ENCODE measurements around the gene SRP68.

SRP68 gene

GRCh38 chr17:76090517-76091129 is 18.3 kb upstream of the SRP68 start:
- FAIRE-seq (no peak), DNase-seq (ENCODE audit: insufficient read length, low spot score) (no peak)

- no peak for DNase-seq (ENCODE audit: insufficient read length, low spot score)
Observed at GRCh38 chr17:76089680-76090516, 17.6 kb upstream of the SRP68 start.

GRCh38 chr17:76088868-76089576 is 16.7 kb upstream of the SRP68 start:
- FAIRE-seq (no peak), DNase-seq (ENCODE audit: insufficient read length, low spot score) (no peak)

More at GRCh38 chr17:76089680-76090516, 17.6 kb upstream of the SRP68 start:
- no peak for FAIRE-seq

GRCh38 chr17:76088041-76088867 is 15.9 kb upstream of the SRP68 start:
- FAIRE-seq, result no peak
- no peak for DNase-seq (ENCODE audit: insufficient read length, low spot score)

- FAIRE-seq, result no peak
- no peak for DNase-seq (ENCODE audit: insufficient read length, low spot score)
Observed at GRCh38 chr17:76087531-76087930, 15.2 kb upstream of the SRP68 start.

- DNase-seq (ENCODE audit: insufficient read length, low spot score), result no peak
- FAIRE-seq, result no peak
Observed at GRCh38 chr17:76086384-76086783, 14.1 kb upstream of the SRP68 start.

- no peak for FAIRE-seq
Observed at GRCh38 chr17:76085731-76086366, 13.5 kb upstream of the SRP68 start.

GRCh38 chr17:76085066-76085730 is 12.9 kb upstream of the SRP68 start:
- FAIRE-seq (no peak), DNase-seq (ENCODE audit: insufficient read length, low spot score) (no peak)

More at GRCh38 chr17:76085731-76086366, 13.5 kb upstream of the SRP68 start:
- no peak for DNase-seq (ENCODE audit: insufficient read length, low spot score)

- FAIRE-seq (no peak), DNase-seq (ENCODE audit: insufficient read length, low spot score) (no peak)
Observed at GRCh38 chr17:76083536-76084182, 11.3 kb upstream of the SRP68 start.

GRCh38 chr17:76082326-76083251 is 10.3 kb upstream of the SRP68 start:
- DNase-seq (ENCODE audit: insufficient read length, low spot score) (no peak), FAIRE-seq (no peak)

GRCh38 chr17:76081295-76082210 is 9.2 kb upstream of the SRP68 start:
- DNase-seq (ENCODE audit: insufficient read length, low spot score) (no peak), FAIRE-seq (no peak)

GRCh38 chr17:76080768-76081287 is 8.5 kb upstream of the SRP68 start:
- no peak for DNase-seq (ENCODE audit: insufficient read length, low spot score)

GRCh38 chr17:76079956-76080767 is 7.8 kb upstream of the SRP68 start:
- DNase-seq (ENCODE audit: insufficient read length, low spot score), result no peak
- no peak for FAIRE-seq

More at GRCh38 chr17:76080768-76081287, 8.5 kb upstream of the SRP68 start:
- no peak for FAIRE-seq

- FAIRE-seq (no peak), DNase-seq (ENCODE audit: insufficient read length, low spot score) (no peak)
Observed at GRCh38 chr17:76079535-76079955, 7.2 kb upstream of the SRP68 start.

GRCh38 chr17:76078860-76079534 is 6.7 kb upstream of the SRP68 start, which contains the start of gene ZACN:
Gene ZACN (plus strand): TSS chr17:76079182. CDS start chr17:76079265, 83 bp downstream.
- DNase-seq (ENCODE audit: insufficient read length, low spot score), result no peak

More at GRCh38 chr17:76078860-76079534, 6.7 kb upstream of the SRP68 start, which contains the start of gene ZACN:
- FAIRE-seq, result no peak

Measured in GM19239 (cell line).